ENCODE data around the gene KIF12. TPM values are rescaled to one million over a fixed set of nuclear protein-coding genes. Genes with fewer than 3 reads are reported as not detected.
A peak's percentile ranks its signal among the peaks of the same experiment; 100 is the strongest.

Gene KIF12
- total and polyA plus RNA-seq, 2 of the 13 experiments (the other 11 are each of a cell fraction or from before 2014, with no cell fraction given): 1.8 to 12.5 TPM

DNA sequence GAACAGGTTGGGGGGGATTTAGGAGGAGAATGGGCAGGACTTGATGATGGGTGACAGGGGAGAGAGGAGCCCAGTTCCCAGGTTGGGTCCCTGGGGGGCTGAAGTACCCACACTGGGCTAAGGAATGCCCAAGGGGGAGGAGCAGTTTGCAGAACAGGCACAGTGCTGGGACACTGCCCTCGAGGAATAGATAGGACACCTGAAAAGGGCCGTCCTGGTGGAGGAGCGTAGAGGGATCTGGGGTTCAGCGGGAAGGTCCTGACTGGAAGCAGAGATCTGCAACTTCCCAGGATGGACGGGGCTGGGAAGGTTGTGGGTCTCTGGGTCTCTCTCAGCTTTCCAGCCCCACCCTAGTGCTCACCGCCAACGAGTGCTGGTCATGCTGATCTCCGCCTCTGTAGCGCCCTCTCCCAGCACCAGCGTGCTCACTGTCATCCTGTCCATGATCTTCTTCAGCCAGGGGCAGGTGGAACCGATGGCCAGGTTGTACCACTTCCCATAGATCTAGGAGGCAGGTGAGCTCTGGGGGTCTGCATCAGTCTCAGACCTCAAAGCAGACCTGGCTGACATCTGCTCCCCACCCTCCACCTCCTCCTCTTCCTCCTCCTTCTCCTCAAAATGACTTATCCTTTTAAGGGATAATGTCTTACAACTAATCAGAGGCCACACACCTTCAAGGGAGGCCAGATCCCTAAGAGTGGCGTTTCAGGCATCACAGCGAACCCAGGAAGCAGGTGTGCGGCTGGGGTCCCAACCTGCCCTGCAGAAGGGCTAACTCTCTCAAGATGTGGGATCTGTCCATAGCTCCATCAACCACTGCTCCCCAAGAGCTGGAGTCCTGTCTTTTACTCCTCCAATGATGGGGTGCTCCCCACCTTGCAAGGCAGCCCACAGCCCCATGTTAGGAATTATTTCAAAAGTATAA is 22.6 kb downstream of the KIF12 start (continued):
- no peak for TF ChIP-seq NR2F1 (CRISPR knock-in tag; IDR thresholded peaks at IDR 0.05)
- TF ChIP-seq RARA (CRISPR knock-in tag; IDR thresholded peaks at IDR 0.05): no peak; the same call in 1 of the 2 replicates
- TF ChIP-seq ZNF205 (CRISPR knock-in tag; IDR thresholded peaks at IDR 0.05): peak; percentile 42; the same call in 1 of the 2 replicates
- TF ChIP-seq ZNF12 (CRISPR knock-in tag; IDR thresholded peaks at IDR 0.05): no peak
- TF ChIP-seq ZBTB3 (CRISPR knock-in tag; IDR thresholded peaks at IDR 0.05; ENCODE audit: borderline replicate concordance, low read depth): no peak
- TF ChIP-seq ZFP1 (CRISPR knock-in tag; IDR thresholded peaks at IDR 0.05): no peak
- TF ChIP-seq, protein P1, sequence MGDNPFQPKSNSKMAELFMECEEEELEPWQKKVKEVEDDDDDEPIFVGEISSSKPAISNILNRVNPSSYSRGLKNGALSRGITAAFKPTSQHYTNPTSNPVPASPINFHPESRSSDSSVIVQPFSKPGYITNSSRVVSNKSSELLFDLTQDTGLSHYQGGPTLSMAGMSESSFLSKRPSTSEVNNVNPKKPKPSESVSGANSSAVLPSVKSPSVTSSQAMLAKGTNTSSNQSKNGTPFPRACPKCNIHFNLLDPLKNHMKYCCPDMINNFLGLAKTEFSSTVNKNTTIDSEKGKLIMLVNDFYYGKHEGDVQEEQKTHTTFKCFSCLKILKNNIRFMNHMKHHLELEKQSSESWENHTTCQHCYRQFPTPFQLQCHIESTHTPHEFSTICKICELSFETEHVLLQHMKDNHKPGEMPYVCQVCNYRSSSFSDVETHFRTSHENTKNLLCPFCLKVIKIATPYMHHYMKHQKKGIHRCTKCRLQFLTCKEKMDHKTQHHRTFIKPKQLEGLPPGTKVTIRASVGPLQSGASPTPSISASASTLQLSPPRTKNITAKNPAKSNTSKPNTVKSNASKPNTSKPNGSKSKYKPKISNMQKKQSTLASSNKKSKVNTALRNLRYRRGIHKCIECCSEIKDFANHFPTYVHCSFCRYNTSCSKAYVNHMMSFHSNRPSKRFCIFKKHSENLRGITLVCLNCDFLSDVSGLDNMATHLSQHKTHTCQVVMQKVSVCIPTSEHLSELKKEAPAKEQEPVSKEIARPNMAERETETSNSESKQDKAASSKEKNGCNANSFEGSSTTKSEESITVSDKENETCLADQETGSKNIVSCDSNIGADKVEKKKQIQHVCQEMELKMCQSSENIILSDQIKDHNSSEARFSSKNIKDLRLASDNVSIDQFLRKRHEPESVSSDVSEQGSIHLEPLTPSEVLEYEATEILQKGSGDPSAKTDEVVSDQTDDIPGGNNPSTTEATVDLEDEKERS (CRISPR knock-in tag; IDR thresholded peaks at IDR 0.05): no peak
- no peak for TF ChIP-seq ZNF891 (CRISPR knock-in tag; IDR thresholded peaks at IDR 0.05)
- 0 out of 2 replicates have a peak, but pooled peaks have one; percentile 57 for TF ChIP-seq ZMYM4 (CRISPR knock-in tag; IDR thresholded peaks at IDR 0.05)
- no peak for TF ChIP-seq ZNF460 (CRISPR knock-in tag; IDR thresholded peaks at IDR 0.05; ENCODE audit: borderline replicate concordance)
- TF ChIP-seq NFKBIZ (CRISPR knock-in tag; IDR thresholded peaks at IDR 0.05): no peak
- TF ChIP-seq ZNF337 (CRISPR knock-in tag; IDR thresholded peaks at IDR 0.05; ENCODE audit: borderline replicate concordance, low read depth): no peak
- TF ChIP-seq KDM4B (CRISPR knock-in tag; IDR thresholded peaks at IDR 0.05): no peak
- TF ChIP-seq, protein P2, sequence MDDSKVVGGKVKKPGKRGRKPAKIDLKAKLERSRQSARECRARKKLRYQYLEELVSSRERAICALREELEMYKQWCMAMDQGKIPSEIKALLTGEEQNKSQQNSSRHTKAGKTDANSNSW (CRISPR knock-in tag; IDR thresholded peaks at IDR 0.05; ENCODE audit: borderline replicate concordance): no peak
- no peak for TF ChIP-seq ELF1 (CRISPR knock-in tag; IDR thresholded peaks at IDR 0.05)
- no peak for TF ChIP-seq ZNF614 (CRISPR knock-in tag; IDR thresholded peaks at IDR 0.05; ENCODE audit: borderline replicate concordance)
- no peak for TF ChIP-seq ZNF138 (CRISPR knock-in tag; IDR thresholded peaks at IDR 0.05; ENCODE audit: low read depth)
- no peak for TF ChIP-seq SALL2 (CRISPR knock-in tag; IDR thresholded peaks at IDR 0.05)
- TF ChIP-seq RELA (CRISPR knock-in tag; IDR thresholded peaks at IDR 0.05): no peak
- TF ChIP-seq ZNF792 (CRISPR knock-in tag; IDR thresholded peaks at IDR 0.05): 0 out of 2 replicates have a peak, but pooled peaks have one; percentile 30
- TF ChIP-seq, protein P3, sequence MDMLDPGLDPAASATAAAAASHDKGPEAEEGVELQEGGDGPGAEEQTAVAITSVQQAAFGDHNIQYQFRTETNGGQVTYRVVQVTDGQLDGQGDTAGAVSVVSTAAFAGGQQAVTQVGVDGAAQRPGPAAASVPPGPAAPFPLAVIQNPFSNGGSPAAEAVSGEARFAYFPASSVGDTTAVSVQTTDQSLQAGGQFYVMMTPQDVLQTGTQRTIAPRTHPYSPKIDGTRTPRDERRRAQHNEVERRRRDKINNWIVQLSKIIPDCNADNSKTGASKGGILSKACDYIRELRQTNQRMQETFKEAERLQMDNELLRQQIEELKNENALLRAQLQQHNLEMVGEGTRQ (IDR thresholded peaks at IDR 0.05; ENCODE audit: low read depth, low read length): no peak
- TF ChIP-seq, protein P3 (CRISPR knock-in tag; IDR thresholded peaks at IDR 0.05; ENCODE audit: borderline replicate concordance): no peak
- no peak for TF ChIP-seq ZNF451 (CRISPR knock-in tag; IDR thresholded peaks at IDR 0.05)
- no peak for TF ChIP-seq HNRNPK (IDR thresholded peaks at IDR 0.05; ENCODE audit: low read depth, low read length, poor library complexity, severe bottlenecking)
